Testis (tissue), 2 donors: ENCODE measurements around the gene PLCB1.

Experiments
- CTCF ChIP-seq, 3 experiments: fragments of 450-650 bp in 2 of 3; fragments of 200-600 bp in 1 of 3; sonication (generic) in 1 of 3; IDR thresholded peaks; one replicate each; pipeline ENCODE4 v1.5.1; 2016 to 2019; ENCODE audit warnings: antibody characterized with exemption in 3 of 3, mild to moderate bottlenecking in 2 of 3, moderate library complexity in 1 of 3
- POLR2A ChIP-seq: fragments of 450-650 bp; IDR thresholded peaks from one replicate; pipeline ENCODE4 v1.6.1; 2017; ENCODE audit warnings: antibody characterized with exemption, mild to moderate bottlenecking, moderate library complexity

GRCh38 chr20:8326191-8326590 is 194.1 kb downstream of the PLCB1 start:
- TF ChIP-seq CTCF (IDR thresholded peaks at IDR 0.05) (no peak), POLR2A (no peak)
